CD4-positive, alpha-beta memory T cell (primary cell): ENCODE results near the gene PTPN14. TPM values are rescaled to one million over a fixed set of nuclear protein-coding genes. Genes with fewer than 3 reads are reported as not detected.

Experiments
- CTCF ChIA-PET: fragments of 350-600 bp; sonication (Branson Sonifier 250); formaldehyde crosslinking; loops from one replicate; lab custom pipeline; 2021; ENCODE audit warnings: inconsistent platforms; ENCODE audit not compliant: partially characterized antibody; lab: Charles Lee
- POLR2A ChIA-PET: fragments of 350-600 bp; sonication (Branson Sonifier 250); formaldehyde crosslinking; loops from one replicate; lab custom pipeline; 2021; ENCODE audit not compliant: partially characterized antibody; lab: Charles Lee
- DNase-seq, 5 donors: peaks; one replicate each; pipeline versions ENCODE4 v3.0.0 to v3.0.0-alpha.2; 2020 to 2022; ENCODE audit warnings: mixed read lengths in 1 of 5
- H3K27ac ChIP-seq: one replicate; pipeline ENCODE4 v1.7.0; 2013; ENCODE audit warnings: low read depth, low read length
- H3K27me3 ChIP-seq: 2 replicates; pipeline ENCODE4 v1.7.0; 2013; ENCODE audit warnings: mild to moderate bottlenecking, low read length, moderate library complexity; ENCODE audit not compliant: insufficient read depth
- H3K36me3 ChIP-seq: 2 replicates; pipeline ENCODE4 v1.7.0; 2013; ENCODE audit warnings: mild to moderate bottlenecking, low read length, moderate library complexity; ENCODE audit not compliant: insufficient read depth
- H3K4me1 ChIP-seq: 2 replicates; pipeline ENCODE4 v1.7.0; 2013; ENCODE audit warnings: mild to moderate bottlenecking, low read length, moderate library complexity; ENCODE audit not compliant: insufficient read depth
- H3K4me3 ChIP-seq, 2 donors: one replicate each; pipeline ENCODE4 v1.7.0; 2013; ENCODE audit warnings: low read length in 2 of 2, mild to moderate bottlenecking in 1 of 2
- H3K9me3 ChIP-seq, 2 donors: one replicate each; pipeline ENCODE4 v1.7.0; 2013; ENCODE audit warnings: low read length in 2 of 2, control low read depth in 1 of 2; ENCODE audit not compliant: control insufficient read depth in 1 of 2
- H3K27ac Mint-ChIP-seq, 7 donors: one replicate each; pipeline ENCODE4 v1.8.0; 2020 to 2021; ENCODE audit warnings: mixed read lengths in 7 of 7, mild to moderate bottlenecking in 6 of 7, inconsistent platforms in 3 of 7, moderate library complexity in 3 of 7
- H3K27me3 Mint-ChIP-seq, 2 donors: one replicate each; pipeline ENCODE4 v1.8.0; 2020 to 2021; ENCODE audit warnings: mixed read lengths in 2 of 2
- H3K36me3 Mint-ChIP-seq, 2 donors: one replicate each; pipeline ENCODE4 v1.8.0; 2020 to 2021; ENCODE audit warnings: mixed read lengths in 2 of 2, inconsistent platforms in 1 of 2, mild to moderate bottlenecking in 1 of 2
- H3K4me1 Mint-ChIP-seq, 4 donors: one replicate each; pipeline ENCODE4 v1.8.0; 2020 to 2021; ENCODE audit warnings: mixed read lengths in 4 of 4, mild to moderate bottlenecking in 1 of 4
- H3K4me3 Mint-ChIP-seq, 8 donors: one replicate each; pipeline ENCODE4 v1.8.0; 2020 to 2021; ENCODE audit warnings: mixed read lengths in 8 of 8, mild to moderate bottlenecking in 7 of 8, moderate library complexity in 6 of 8, inconsistent platforms in 3 of 8
- H3K9me3 Mint-ChIP-seq, 8 donors: one replicate each; pipeline ENCODE4 v1.8.0; 2020 to 2021; ENCODE audit warnings: mixed read lengths in 8 of 8, mild to moderate bottlenecking in 5 of 8, inconsistent platforms in 3 of 8, moderate library complexity in 1 of 8
- intact Hi-C: fragments of 100-400 bp; cut with micrococcal nuclease; formaldehyde crosslinking; loops from one replicate; pipeline ENCODE4 v1.15.1; 2023
- polyA plus RNA-seq, 2 donors: library from polyadenylated mRNA; unstranded; fragments of 300-500 nt; fragmentation: Illumina TruSeq; gene quantifications; one replicate each; pipeline ENCODE4 v1.2.3, GENCODE V29; 2021
- total RNA-seq, 2 experiments: library from RNA; stranded (reverse); gene quantifications; one replicate each; pipeline ENCODE4 v1.2.3, GENCODE V29; 2021

PTPN14 gene
- total and polyA plus RNA-seq, 4 experiments from 2014 or later = 0.03 to 0.28 (median 0.20) TPM; not detected in 1

- H3K27ac ChIP-seq = no peak overlapping the region
- H3K27ac Mint-ChIP-seq = peak overlapping the region in 1 of 7 donors; percentile 63
- no peaks in the 10 kb centered on the region for H3K27me3 Mint-ChIP-seq
- no peaks in the 10 kb centered on the region for H3K36me3 ChIP-seq
- no peak for DNase-seq
- ChIA-PET CTCF (no interaction called here), POLR2A (no interaction called here)
- H3K4me3 ChIP-seq = no peak overlapping the region
- no peaks in the 10 kb centered on the region for H3K36me3 Mint-ChIP-seq
- H3K4me1 Mint-ChIP-seq = peaks cover 6 to 26% (median 21%) of the 10 kb centered on the region in 4 donors
- H3K4me3 Mint-ChIP-seq = no peak overlapping the region
- no peaks in the 10 kb centered on the region for H3K27me3 ChIP-seq
- H3K9me3 Mint-ChIP-seq = no peaks in the 10 kb centered on the region
- H3K9me3 ChIP-seq = no peaks in the 10 kb centered on the region
- intact Hi-C loops = no loop called here
- H3K4me1 ChIP-seq = peaks cover 17% of the 10 kb centered on the region
These were observed 107.0 kb downstream of the PTPN14 start for GRCh38 chr1:214444182-214444939.

- Histone ChIP-seq H3K9me3 (no peaks in the 10 kb centered on the region), H3K27me3 (no peaks in the 10 kb centered on the region), H3K36me3 (no peaks in the 10 kb centered on the region), H3K4me1 (peaks cover 24% of the 10 kb centered on the region), H3K27ac (no peak overlapping the region), H3K4me3 (no peak overlapping the region)
- H3K9me3 Mint-ChIP-seq = no peaks in the 10 kb centered on the region
- ChIA-PET CTCF (no interaction called here), POLR2A (no interaction called here)
- H3K4me1 Mint-ChIP-seq = peaks cover 16 to 42% (median 32%) of the 10 kb centered on the region in 4 donors
- peak overlapping the region in 2 of 8 donors; percentile 20 to 36 for H3K4me3 Mint-ChIP-seq
- peak in 3 of 5 donors; percentile 18 to 47 (median 21) for DNase-seq
- H3K36me3 Mint-ChIP-seq = no peaks in the 10 kb centered on the region
- H3K27me3 Mint-ChIP-seq = peaks cover 0 to 1% of the 10 kb centered on the region in 2 donors
- intact Hi-C loops = no loop called here
- peak overlapping the region in 4 of 7 donors; percentile 3 to 61 (median 24) for H3K27ac Mint-ChIP-seq
These were observed 110.3 kb downstream of the PTPN14 start for GRCh38 chr1:214441119-214441518.

GRCh38 chr1:214440219-214440965 is 111.0 kb downstream of the PTPN14 start:
- intact Hi-C loops = no loop called here
- ChIA-PET CTCF (no interaction called here), POLR2A (interaction anchor here (1.8 kb wide), 1 partner anchor 13 kb away, joined by 5 read pairs; no protein-coding TSS in a partner anchor)
- Mint-ChIP-seq H3K4me3 (peak overlapping the region in 3 of 8 donors; percentile 71 to 77 (median 72)), H3K4me1 (peaks cover 16 to 42% (median 32%) of the 10 kb centered on the region in 4 donors), H3K9me3 (no peaks in the 10 kb centered on the region), H3K27ac (peak overlapping the region in 1 of 7 donors; percentile 39), H3K27me3 (peaks cover 0 to 1% of the 10 kb centered on the region in 2 donors), H3K36me3 (no peaks in the 10 kb centered on the region)
- Histone ChIP-seq H3K9me3 (no peaks in the 10 kb centered on the region), H3K4me1 (peaks cover 24% of the 10 kb centered on the region), H3K27me3 (no peaks in the 10 kb centered on the region), H3K36me3 (no peaks in the 10 kb centered on the region), H3K27ac (no peak overlapping the region), H3K4me3 (no peak overlapping the region)
- DNase-seq = no peak

- H3K9me3 Mint-ChIP-seq = no peaks in the 10 kb centered on the region
- H3K27ac Mint-ChIP-seq = peak overlapping the region in 6 of 7 donors; percentile 25 to 86 (median 48)
- POLR2A ChIA-PET = interaction anchor here (1.8 kb wide), 1 partner anchor 12 kb away, joined by 5 read pairs; no protein-coding TSS in a partner anchor
- peak in 4 of 5 donors; percentile 4 to 40 (median 15) for DNase-seq
- H3K36me3 Mint-ChIP-seq = no peaks in the 10 kb centered on the region
- peaks cover 24% of the 10 kb centered on the region for H3K4me1 ChIP-seq
- no peaks in the 10 kb centered on the region for H3K9me3 ChIP-seq
- peaks cover 16 to 42% (median 32%) of the 10 kb centered on the region in 4 donors for H3K4me1 Mint-ChIP-seq
- peak overlapping the region in 1 of 2 donors; percentile 35 for H3K4me3 ChIP-seq
- H3K27me3 Mint-ChIP-seq = peaks cover 0 to 6% of the 10 kb centered on the region in 2 donors
- H3K4me3 Mint-ChIP-seq = peak overlapping the region; percentile 36 to 77 (median 66)
- intact Hi-C loops = no loop called here
- H3K36me3 ChIP-seq = no peaks in the 10 kb centered on the region
- CTCF ChIA-PET = interaction anchor here (1.1 to 1.2 kb wide), 2 partner anchors 106 to 178 kb away, joined by 3 to 4 read pairs; no protein-coding TSS in a partner anchor
- H3K27me3 ChIP-seq = no peaks in the 10 kb centered on the region
- no peak overlapping the region for H3K27ac ChIP-seq
These were observed 111.9 kb downstream of the PTPN14 start for GRCh38 chr1:214439352-214440119.

GRCh38 chr1:214438530-214438929 is 112.9 kb downstream of the PTPN14 start:
- peaks cover 0 to 4% of the 10 kb centered on the region in 2 donors for H3K36me3 Mint-ChIP-seq
- H3K4me1 Mint-ChIP-seq = peaks cover 16 to 39% (median 32%) of the 10 kb centered on the region in 4 donors
- H3K27ac ChIP-seq = no peak overlapping the region
- peak overlapping the region in 1 of 7 donors; percentile 66 for H3K27ac Mint-ChIP-seq
- H3K27me3 Mint-ChIP-seq = peaks cover 0 to 7% of the 10 kb centered on the region in 2 donors
- DNase-seq = no peak
- peaks cover 24% of the 10 kb centered on the region for H3K4me1 ChIP-seq
- H3K4me3 Mint-ChIP-seq = peak overlapping the region in 3 of 8 donors; percentile 15 to 72 (median 71)
- H3K4me3 ChIP-seq = no peak overlapping the region
- no peaks in the 10 kb centered on the region for H3K36me3 ChIP-seq
- no peaks in the 10 kb centered on the region for H3K27me3 ChIP-seq
- no peaks in the 10 kb centered on the region for H3K9me3 ChIP-seq
- ChIA-PET CTCF (interaction anchor here (1.1 to 1.2 kb wide), 2 partner anchors 105 to 177 kb away, joined by 3 to 4 read pairs; no protein-coding TSS in a partner anchor), POLR2A (interaction anchor here (1.8 kb wide), 1 partner anchor 11 kb away, joined by 5 read pairs; no protein-coding TSS in a partner anchor)
- intact Hi-C loops = no loop called here
- peaks cover 0 to 3% (median 0%) of the 10 kb centered on the region in 8 donors for H3K9me3 Mint-ChIP-seq

- H3K36me3 Mint-ChIP-seq = peaks cover 0 to 4% of the 10 kb centered on the region in 2 donors
- peak overlapping the region in 1 of 7 donors; percentile 27 for H3K27ac Mint-ChIP-seq
These were observed 113.3 kb downstream of the PTPN14 start for GRCh38 chr1:214438075-214438474.

More at GRCh38 chr1:214438075-214438474, 113.3 kb downstream of the PTPN14 start:
- DNase-seq = no peak
- ChIA-PET POLR2A (no interaction called here), CTCF (interaction anchor here (1.1 kb wide), 1 partner anchor 177 kb away, joined by 4 read pairs; no protein-coding TSS in a partner anchor)
- H3K27ac ChIP-seq = no peak overlapping the region
- peaks cover 0 to 7% of the 10 kb centered on the region in 2 donors for H3K27me3 Mint-ChIP-seq
- intact Hi-C loops = no loop called here
- H3K9me3 ChIP-seq = no peaks in the 10 kb centered on the region
- peaks cover 16 to 39% (median 32%) of the 10 kb centered on the region in 4 donors for H3K4me1 Mint-ChIP-seq
- H3K4me1 ChIP-seq = peaks cover 24% of the 10 kb centered on the region
- no peaks in the 10 kb centered on the region for H3K27me3 ChIP-seq
- H3K4me3 ChIP-seq = no peak overlapping the region
- peaks cover 0 to 3% (median 0%) of the 10 kb centered on the region in 8 donors for H3K9me3 Mint-ChIP-seq
- no peak overlapping the region for H3K4me3 Mint-ChIP-seq
- H3K36me3 ChIP-seq = no peaks in the 10 kb centered on the region
